ENCODE results near the gene RYR2.

DNA sequence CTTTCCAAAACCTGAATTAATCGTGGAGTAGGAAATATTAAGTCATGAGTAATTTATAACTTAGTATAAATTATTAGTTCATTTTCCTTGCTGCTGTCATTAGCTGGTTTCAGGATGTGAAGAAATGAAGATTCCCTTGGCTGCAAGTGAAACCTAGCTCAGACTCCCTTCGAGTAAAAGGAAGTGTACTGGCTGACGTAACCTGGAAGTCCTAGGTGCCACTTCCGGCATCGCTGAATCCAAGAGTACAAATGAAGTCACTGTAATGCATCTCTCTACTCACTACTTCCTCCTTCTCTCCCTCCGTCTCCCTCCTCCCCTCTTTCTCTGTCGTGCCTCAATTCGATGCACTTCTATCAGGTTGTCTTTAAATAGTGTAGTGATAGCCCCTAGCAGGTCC is 820.0 kb downstream of the RYR2 start:
- TF ChIP-seq MYC (IDR thresholded peaks at IDR 0.05; ENCODE audit: low read depth, low read length) (no peak), MYC (CRISPR knock-in tag; IDR thresholded peaks at IDR 0.05; ENCODE audit: borderline replicate concordance, low read depth) (no peak), NFE2 (IDR thresholded peaks at IDR 0.05; ENCODE audit: low read depth) (no peak), XRCC5 (IDR thresholded peaks at IDR 0.05; ENCODE audit: low read depth, low read length) (no peak), SMARCE1 (IDR thresholded peaks at IDR 0.05) (no peak), SIN3B (IDR thresholded peaks at IDR 0.05; ENCODE audit: low read depth) (no peak), CBFB (CRISPR knock-in tag; IDR thresholded peaks at IDR 0.05) (no peak), KDM4B (IDR thresholded peaks at IDR 0.05; ENCODE audit: borderline replicate concordance in 2 of 2, low read depth in 1 of 2) (no peak), PHB2 (IDR thresholded peaks at IDR 0.05; ENCODE audit: low read depth) (no peak), TGIF2 (CRISPR knock-in tag; IDR thresholded peaks at IDR 0.05) (no peak)
- TF ChIP-seq, protein P1, sequence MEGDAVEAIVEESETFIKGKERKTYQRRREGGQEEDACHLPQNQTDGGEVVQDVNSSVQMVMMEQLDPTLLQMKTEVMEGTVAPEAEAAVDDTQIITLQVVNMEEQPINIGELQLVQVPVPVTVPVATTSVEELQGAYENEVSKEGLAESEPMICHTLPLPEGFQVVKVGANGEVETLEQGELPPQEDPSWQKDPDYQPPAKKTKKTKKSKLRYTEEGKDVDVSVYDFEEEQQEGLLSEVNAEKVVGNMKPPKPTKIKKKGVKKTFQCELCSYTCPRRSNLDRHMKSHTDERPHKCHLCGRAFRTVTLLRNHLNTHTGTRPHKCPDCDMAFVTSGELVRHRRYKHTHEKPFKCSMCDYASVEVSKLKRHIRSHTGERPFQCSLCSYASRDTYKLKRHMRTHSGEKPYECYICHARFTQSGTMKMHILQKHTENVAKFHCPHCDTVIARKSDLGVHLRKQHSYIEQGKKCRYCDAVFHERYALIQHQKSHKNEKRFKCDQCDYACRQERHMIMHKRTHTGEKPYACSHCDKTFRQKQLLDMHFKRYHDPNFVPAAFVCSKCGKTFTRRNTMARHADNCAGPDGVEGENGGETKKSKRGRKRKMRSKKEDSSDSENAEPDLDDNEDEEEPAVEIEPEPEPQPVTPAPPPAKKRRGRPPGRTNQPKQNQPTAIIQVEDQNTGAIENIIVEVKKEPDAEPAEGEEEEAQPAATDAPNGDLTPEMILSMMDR (IDR thresholded peaks at IDR 0.05 in 2 of 3, conservative IDR thresholded peaks at IDR 0.05 in 1 of 3; ENCODE audit: insufficient read depth in 2 of 3, low read depth in 1 of 3, low read length in 3 of 3) = no peak
